HepG2 (cell line): ENCODE data around the gene CEBPG. TPM values are rescaled to one million over a fixed set of nuclear protein-coding genes. Genes with fewer than 3 reads are reported as not detected.
A peak's percentile ranks its signal among the peaks of the same experiment; 100 is the strongest.

ENCODE experiments used
- CEBPB ChIP-seq: IDR thresholded peaks from 2 replicates; pipeline ENCODE4 v1.6.1; 2011; ENCODE audit warnings: low read depth, low read length, improper control_type of control experiment, borderline replicate concordance
- CREB3 ChIP-seq: sonication (generic); formaldehyde crosslinking; IDR thresholded peaks from 2 replicates; pipeline ENCODE4 v1.5.0; 2020; ENCODE audit warnings: missing genetic modification reagents
- DRAP1 ChIP-seq: IDR thresholded peaks from 2 replicates; pipeline ENCODE4 v1.6.1; 2016; ENCODE audit warnings: missing genetic modification reagents, missing compliant biosample characterization
- MAFK ChIP-seq, 2 experiments: IDR thresholded peaks in 1 of 2; conservative IDR thresholded peaks in 1 of 2; 2 replicates each; pipeline ENCODE4 v1.6.1; 2011; ENCODE audit warnings: improper control_type of control experiment in 2 of 2, low read length in 2 of 2
- MTF2 ChIP-seq: sonication (generic); formaldehyde crosslinking; IDR thresholded peaks from 2 replicates; pipeline ENCODE4 v1.5.0; 2020; ENCODE audit warnings: missing genetic modification reagents, borderline replicate concordance
- RBM39 ChIP-seq: fragments of 200-400 bp; formaldehyde crosslinking; IDR thresholded peaks from one replicate; pipeline ENCODE4 v1.6.1; 2018; ENCODE audit warnings: antibody characterized with exemption, mild to moderate bottlenecking, low read depth, low read length; ENCODE audit not compliant: poor library complexity, severe bottlenecking
- RELA ChIP-seq: sonication (generic); formaldehyde crosslinking; IDR thresholded peaks from 2 replicates; pipeline ENCODE4 v1.4.0; 2020; ENCODE audit warnings: missing genetic modification reagents
- SKI ChIP-seq: fragments of 450-650 bp; IDR thresholded peaks from one replicate; pipeline ENCODE4 v1.6.1; 2018; ENCODE audit warnings: mild to moderate bottlenecking; ENCODE audit not compliant: partially characterized antibody
- YY1 ChIP-seq: IDR thresholded peaks from 2 replicates; pipeline ENCODE4 v1.6.1; 2011; ENCODE audit warnings: low read length, low read depth, moderate library complexity, mild to moderate bottlenecking; ENCODE audit not compliant: insufficient read depth, insufficient replicate concordance
- ZNF263 ChIP-seq: sonication (generic); formaldehyde crosslinking; IDR thresholded peaks from 2 replicates; pipeline ENCODE4 v1.4.0; 2020; ENCODE audit warnings: missing genetic modification reagents
- ZNF605 ChIP-seq: sonication (generic); formaldehyde crosslinking; IDR thresholded peaks from 2 replicates; pipeline ENCODE4 v1.8.0; 2022; ENCODE audit warnings: mild to moderate bottlenecking, missing genetic modification reagents
- ZNF703 ChIP-seq: sonication (generic); formaldehyde crosslinking; IDR thresholded peaks from 2 replicates; pipeline ENCODE4 v1.5.1; 2020; ENCODE audit warnings: missing genetic modification reagents, mild to moderate bottlenecking, moderate library complexity, borderline replicate concordance
- polyA plus RNA-seq, 8 experiments: library from polyadenylated mRNA; depleted of rRNA in 3 of 8; stranded (reverse) in 7 of 8; unstranded in 1 of 8; fragments of >200 nt; fragmentation: Illumina TruSeq in 4 of 8; extraction: Trizol in 4 of 8; gene quantifications; 2 replicates each; pipeline versions ENCODE4 v1.2.1 to v1.2.3, GENCODE V29; 2011 to 2016; ENCODE audit warnings: low read depth in 4 of 8, missing spikeins in 1 of 8, mixed read lengths in 1 of 8; ENCODE audit not compliant: insufficient read depth in 1 of 8
- total RNA-seq, 5 experiments: library from RNA; depleted of rRNA; stranded (reverse); fragments of >200 nt; fragmentation: Illumina TruSeq; extraction: Trizol; gene quantifications; 2 replicates each; pipeline ENCODE4 v1.2.3, GENCODE V29; 2016; ENCODE audit warnings: low read depth in 1 of 5
- TF ChIP-seq, protein P1 (sequence below): sonication (generic); formaldehyde crosslinking; IDR thresholded peaks from 2 replicates; pipeline ENCODE4 v1.5.1; 2020; ENCODE audit warnings: mild to moderate bottlenecking, missing genetic modification reagents, moderate library complexity
- TF ChIP-seq, protein P2 (sequence below): sonication (generic); formaldehyde crosslinking; IDR thresholded peaks from 2 replicates; pipeline ENCODE4 v1.4.0; 2020; ENCODE audit warnings: missing genetic modification reagents

Gene CEBPG
- total and polyA plus RNA-seq, 2 of the 13 experiments (the other 11 are each of a cell fraction or from before 2014, with no cell fraction given) = 25.7 to 34.3 TPM

GRCh38 chr19:33386361-33386858, 12.9 kb downstream of the CEBPG start (continued):
- TF ChIP-seq YY1 = no peak
- no peak for TF ChIP-seq CEBPB
- TF ChIP-seq ZNF605 = no peak
- no peak for TF ChIP-seq MTF2
- TF ChIP-seq RELA (CRISPR knock-in tag) = no peak
- TF ChIP-seq, protein P1, sequence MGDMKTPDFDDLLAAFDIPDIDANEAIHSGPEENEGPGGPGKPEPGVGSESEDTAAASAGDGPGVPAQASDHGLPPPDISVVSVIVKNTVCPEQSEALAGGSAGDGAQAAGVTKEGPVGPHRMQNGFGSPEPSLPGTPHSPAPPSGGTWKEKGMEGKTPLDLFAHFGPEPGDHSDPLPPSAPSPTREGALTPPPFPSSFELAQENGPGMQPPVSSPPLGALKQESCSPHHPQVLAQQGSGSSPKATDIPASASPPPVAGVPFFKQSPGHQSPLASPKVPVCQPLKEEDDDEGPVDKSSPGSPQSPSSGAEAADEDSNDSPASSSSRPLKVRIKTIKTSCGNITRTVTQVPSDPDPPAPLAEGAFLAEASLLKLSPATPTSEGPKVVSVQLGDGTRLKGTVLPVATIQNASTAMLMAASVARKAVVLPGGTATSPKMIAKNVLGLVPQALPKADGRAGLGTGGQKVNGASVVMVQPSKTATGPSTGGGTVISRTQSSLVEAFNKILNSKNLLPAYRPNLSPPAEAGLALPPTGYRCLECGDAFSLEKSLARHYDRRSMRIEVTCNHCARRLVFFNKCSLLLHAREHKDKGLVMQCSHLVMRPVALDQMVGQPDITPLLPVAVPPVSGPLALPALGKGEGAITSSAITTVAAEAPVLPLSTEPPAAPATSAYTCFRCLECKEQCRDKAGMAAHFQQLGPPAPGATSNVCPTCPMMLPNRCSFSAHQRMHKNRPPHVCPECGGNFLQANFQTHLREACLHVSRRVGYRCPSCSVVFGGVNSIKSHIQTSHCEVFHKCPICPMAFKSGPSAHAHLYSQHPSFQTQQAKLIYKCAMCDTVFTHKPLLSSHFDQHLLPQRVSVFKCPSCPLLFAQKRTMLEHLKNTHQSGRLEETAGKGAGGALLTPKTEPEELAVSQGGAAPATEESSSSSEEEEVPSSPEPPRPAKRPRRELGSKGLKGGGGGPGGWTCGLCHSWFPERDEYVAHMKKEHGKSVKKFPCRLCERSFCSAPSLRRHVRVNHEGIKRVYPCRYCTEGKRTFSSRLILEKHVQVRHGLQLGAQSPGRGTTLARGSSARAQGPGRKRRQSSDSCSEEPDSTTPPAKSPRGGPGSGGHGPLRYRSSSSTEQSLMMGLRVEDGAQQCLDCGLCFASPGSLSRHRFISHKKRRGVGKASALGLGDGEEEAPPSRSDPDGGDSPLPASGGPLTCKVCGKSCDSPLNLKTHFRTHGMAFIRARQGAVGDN = 0 out of 2 replicates have a peak, but pooled peaks have one; percentile 12
- no peak for TF ChIP-seq MAFK (conservative IDR thresholded peaks at IDR 0.05 in 1 of 2, IDR thresholded peaks at IDR 0.05 in 1 of 2; ENCODE audit: low read length in 2 of 2)
- TF ChIP-seq ZNF263 (CRISPR knock-in tag) = peak; percentile 89
- no peak for TF ChIP-seq CREB3 (CRISPR knock-in tag)
- no peak for TF ChIP-seq DRAP1
- no peak for TF ChIP-seq ZNF703
- TF ChIP-seq RBM39 = no peak
- no peak for TF ChIP-seq SKI
- TF ChIP-seq, protein P2, sequence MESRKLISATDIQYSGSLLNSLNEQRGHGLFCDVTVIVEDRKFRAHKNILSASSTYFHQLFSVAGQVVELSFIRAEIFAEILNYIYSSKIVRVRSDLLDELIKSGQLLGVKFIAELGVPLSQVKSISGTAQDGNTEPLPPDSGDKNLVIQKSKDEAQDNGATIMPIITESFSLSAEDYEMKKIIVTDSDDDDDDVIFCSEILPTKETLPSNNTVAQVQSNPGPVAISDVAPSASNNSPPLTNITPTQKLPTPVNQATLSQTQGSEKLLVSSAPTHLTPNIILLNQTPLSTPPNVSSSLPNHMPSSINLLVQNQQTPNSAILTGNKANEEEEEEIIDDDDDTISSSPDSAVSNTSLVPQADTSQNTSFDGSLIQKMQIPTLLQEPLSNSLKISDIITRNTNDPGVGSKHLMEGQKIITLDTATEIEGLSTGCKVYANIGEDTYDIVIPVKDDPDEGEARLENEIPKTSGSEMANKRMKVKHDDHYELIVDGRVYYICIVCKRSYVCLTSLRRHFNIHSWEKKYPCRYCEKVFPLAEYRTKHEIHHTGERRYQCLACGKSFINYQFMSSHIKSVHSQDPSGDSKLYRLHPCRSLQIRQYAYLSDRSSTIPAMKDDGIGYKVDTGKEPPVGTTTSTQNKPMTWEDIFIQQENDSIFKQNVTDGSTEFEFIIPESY (CRISPR knock-in tag) = peak; percentile 50; the same call in 1 of the 2 replicates
